HG03571 (cell line): ENCODE measurements around the gene GDNF.
"Not testable (repeated sequence)": the region's sequence is repeated elsewhere in the genome, so short reads cannot be mapped to it uniquely, and the experiment has no call there.

Experiments used
- ATAC-seq: cut with Tn5 transposase; IDR thresholded peaks from one replicate; pipeline ENCODE4 v1.9.1; 2021; ENCODE audit not compliant: unreplicated experiment

Gene GDNF

GRCh38 chr5:37839407-37840052, at the start of gene GDNF:
TSS of gene GDNF (minus strand) at chr5:37840041. CDS start at chr5:37834796, 5,245 bp downstream.
- no peak for ATAC-seq

GRCh38 chr5:37888476-37888875, 48.6 kb upstream of the GDNF start:
- ATAC-seq, result no peak

- no peak for ATAC-seq
These were observed 46.5 kb upstream of the GDNF start for GRCh38 chr5:37886242-37886905.

GRCh38 chr5:37882636-37883035, 42.8 kb upstream of the GDNF start:
- no peak for ATAC-seq

- ATAC-seq, result no peak
These were observed 41.5 kb upstream of the GDNF start for GRCh38 chr5:37881359-37881758.

- no peak for ATAC-seq
These were observed 37.1 kb upstream of the GDNF start for GRCh38 chr5:37876943-37877342.

- no peak for ATAC-seq
These were observed 36.4 kb upstream of the GDNF start for GRCh38 chr5:37876245-37876644.

GRCh38 chr5:37875051-37875787, 35.4 kb upstream of the GDNF start:
- no peak for ATAC-seq

GRCh38 chr5:37873988-37874387, 34.1 kb upstream of the GDNF start:
- ATAC-seq, result no peak

GRCh38 chr5:37871023-37871815, 31.4 kb upstream of the GDNF start:
- ATAC-seq, result no peak

GRCh38 chr5:37869216-37869615, 29.4 kb upstream of the GDNF start:
- ATAC-seq, result no peak

GRCh38 chr5:37867654-37868053, 27.8 kb upstream of the GDNF start:
- ATAC-seq, result no peak

GRCh38 chr5:37862907-37863306, 23.1 kb upstream of the GDNF start:
- ATAC-seq, result not testable (repeated sequence)

- no peak for ATAC-seq
These were observed 20.4 kb upstream of the GDNF start for GRCh38 chr5:37860206-37860605.

GRCh38 chr5:37859805-37860204, 20.0 kb upstream of the GDNF start:
- ATAC-seq, result peak; percentile 92

GRCh38 chr5:37858250-37858649, 18.4 kb upstream of the GDNF start:
- ATAC-seq, result no peak

GRCh38 chr5:37857696-37858095, 17.9 kb upstream of the GDNF start:
- ATAC-seq, result no peak

- no peak for ATAC-seq
These were observed 15.6 kb upstream of the GDNF start for GRCh38 chr5:37855438-37855837.

GRCh38 chr5:37851305-37851704, 11.5 kb upstream of the GDNF start:
- no peak for ATAC-seq

GRCh38 chr5:37850226-37850865, 10.5 kb upstream of the GDNF start:
- ATAC-seq, result no peak

- ATAC-seq, result no peak
These were observed 9.8 kb upstream of the GDNF start for GRCh38 chr5:37849641-37850040.
